Measurements from ENCODE around the gene DLG5. TPM values are rescaled to one million over a fixed set of nuclear protein-coding genes. Genes with fewer than 3 reads are reported as not detected.

Gene DLG5
- total and polyA plus RNA-seq, 2 experiments from 2014 or later = 15.5 to 29.3 TPM

DNA sequence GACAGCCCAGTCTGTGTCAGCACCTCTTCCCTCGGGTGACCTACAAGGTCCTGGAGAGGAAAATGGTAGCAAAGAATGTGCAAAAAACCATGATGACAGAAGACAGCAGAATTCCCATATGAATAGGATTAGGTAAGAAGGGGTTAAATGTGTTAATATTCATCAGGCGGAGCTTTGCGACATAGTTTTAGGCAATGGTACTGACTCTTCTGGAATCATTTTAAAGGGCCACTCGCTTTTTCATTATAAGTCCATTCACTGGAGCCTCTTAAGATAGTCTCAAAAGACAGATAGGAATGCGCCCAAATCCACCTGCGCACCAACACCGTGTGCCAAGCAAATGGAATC lies 38.2 kb downstream of the DLG5 start:
- Histone ChIP-seq H3K9me2 (replicated peaks; ENCODE audit: insufficient read depth) (no peaks in the 10 kb centered on the region), H3K4me3 (no peak overlapping the region), H3K4me2 (peak overlapping the region; percentile 64), H2AFZ (no peak overlapping the region), H3K27me3 (no peaks in the 10 kb centered on the region), H3K4me1 (ENCODE audit: insufficient read depth) (peaks cover 43% of the 10 kb centered on the region), H3K9me3 (ENCODE audit: low read depth) (no peaks in the 10 kb centered on the region), H3K36me3 (replicated peaks; ENCODE audit: insufficient read depth, low read depth) (no peaks in the 10 kb centered on the region), H3K27ac (peak overlapping the region; percentile 89), H3K79me2 (peaks cover 86% of the 10 kb centered on the region), H4K20me1 (ENCODE audit: insufficient read depth, poor library complexity, severe bottlenecking) (peaks cover 76% of the 10 kb centered on the region)
- 59% methylated on average over 7 of the region's 7 CpGs for WGBS (ENCODE audit: low lambda C conversion rate, missing lambda C conversion rate)
- no peak for DNase-seq (ENCODE audit: low spot score)
- TF ChIP-seq EZH2 (IDR thresholded peaks at IDR 0.05; ENCODE audit: borderline replicate concordance) (no peak), EZH2phosphoT487 (IDR thresholded peaks at IDR 0.05; ENCODE audit: low read depth, severe bottlenecking, unreplicated experiment) (no peak)
- TF ChIP-seq, protein P1, sequence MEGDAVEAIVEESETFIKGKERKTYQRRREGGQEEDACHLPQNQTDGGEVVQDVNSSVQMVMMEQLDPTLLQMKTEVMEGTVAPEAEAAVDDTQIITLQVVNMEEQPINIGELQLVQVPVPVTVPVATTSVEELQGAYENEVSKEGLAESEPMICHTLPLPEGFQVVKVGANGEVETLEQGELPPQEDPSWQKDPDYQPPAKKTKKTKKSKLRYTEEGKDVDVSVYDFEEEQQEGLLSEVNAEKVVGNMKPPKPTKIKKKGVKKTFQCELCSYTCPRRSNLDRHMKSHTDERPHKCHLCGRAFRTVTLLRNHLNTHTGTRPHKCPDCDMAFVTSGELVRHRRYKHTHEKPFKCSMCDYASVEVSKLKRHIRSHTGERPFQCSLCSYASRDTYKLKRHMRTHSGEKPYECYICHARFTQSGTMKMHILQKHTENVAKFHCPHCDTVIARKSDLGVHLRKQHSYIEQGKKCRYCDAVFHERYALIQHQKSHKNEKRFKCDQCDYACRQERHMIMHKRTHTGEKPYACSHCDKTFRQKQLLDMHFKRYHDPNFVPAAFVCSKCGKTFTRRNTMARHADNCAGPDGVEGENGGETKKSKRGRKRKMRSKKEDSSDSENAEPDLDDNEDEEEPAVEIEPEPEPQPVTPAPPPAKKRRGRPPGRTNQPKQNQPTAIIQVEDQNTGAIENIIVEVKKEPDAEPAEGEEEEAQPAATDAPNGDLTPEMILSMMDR (IDR thresholded peaks at IDR 0.05; ENCODE audit: poor library complexity) = no peak

DNA sequence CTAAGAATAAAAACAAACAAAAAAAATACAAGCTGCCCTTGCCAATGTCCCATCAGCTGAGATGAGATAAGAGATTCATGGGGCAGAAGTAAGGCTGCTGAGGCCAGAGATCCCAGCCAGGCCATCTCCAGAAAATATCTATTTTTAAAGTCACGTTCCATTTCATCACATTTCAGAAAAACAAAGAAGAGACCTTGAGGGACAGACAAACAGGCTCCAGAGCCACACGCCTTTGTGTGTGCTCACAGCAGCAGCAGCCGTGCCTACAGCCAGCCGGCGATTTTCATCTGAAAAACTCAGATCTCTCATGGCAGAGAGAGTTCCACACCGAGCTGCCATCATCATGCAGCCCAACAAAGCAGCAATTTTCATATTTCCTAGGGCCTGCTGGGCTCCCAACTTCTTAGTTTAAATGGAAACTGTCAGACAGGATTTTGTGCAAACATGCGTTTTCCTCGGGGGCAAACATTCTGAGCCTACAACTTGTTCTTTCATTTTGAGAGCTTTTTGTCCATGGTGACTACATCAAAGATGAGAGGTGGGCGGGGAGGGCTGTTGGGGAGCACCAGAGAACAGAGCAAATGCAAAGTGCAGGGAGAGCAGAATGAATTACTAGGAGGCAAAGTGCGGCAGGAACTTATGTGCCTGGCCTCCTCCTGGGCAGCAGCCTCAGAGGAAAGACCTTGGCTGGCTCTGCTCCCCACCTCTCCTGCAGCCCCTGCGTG lies 38.8 kb downstream of the DLG5 start:
- no peak overlapping the region for H3K4me3 ChIP-seq

DNA sequence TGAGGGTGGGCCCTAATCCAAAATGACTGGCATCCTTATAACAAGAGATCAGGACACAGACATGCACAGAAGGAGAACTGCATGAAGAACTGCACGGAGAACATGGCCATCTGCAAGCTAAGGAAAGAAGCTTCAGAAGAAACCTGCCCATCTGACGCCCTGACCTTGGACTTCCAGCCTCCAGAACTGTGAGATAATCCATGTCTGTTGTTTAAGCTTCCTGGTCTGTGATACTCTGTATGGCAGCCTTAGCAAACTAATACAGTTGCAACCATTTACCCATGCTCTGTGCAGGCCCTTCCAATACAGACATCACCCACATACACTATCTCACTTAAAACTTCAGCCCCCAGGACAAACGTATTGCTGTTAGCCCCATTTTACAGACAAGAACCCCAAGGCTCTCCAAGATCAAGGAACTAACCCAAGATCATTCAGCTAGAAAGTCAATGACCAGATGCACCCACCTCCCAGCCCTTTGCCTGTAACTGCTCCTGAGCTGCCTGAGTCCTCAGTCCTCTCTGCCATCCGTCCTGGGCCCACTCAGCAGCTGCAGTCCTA lies 39.7 kb downstream of the DLG5 start:
- no peaks in the 10 kb centered on the region for H3K9me3 ChIP-seq (ENCODE audit: low read depth)
- DNase-seq (ENCODE audit: low spot score) = no peak
- H3K27ac ChIP-seq = peak overlapping the region; percentile 89
- WGBS (ENCODE audit: low lambda C conversion rate, missing lambda C conversion rate) = 87% methylated on average over 4 of the region's 4 CpGs
- H4K20me1 ChIP-seq (ENCODE audit: insufficient read depth, poor library complexity, severe bottlenecking) = peaks cover 69% of the 10 kb centered on the region
- H3K4me1 ChIP-seq (ENCODE audit: insufficient read depth) = peaks cover 39% of the 10 kb centered on the region
- peak overlapping the region; percentile 64 for H3K4me2 ChIP-seq
- H2AFZ ChIP-seq = no peak overlapping the region
- H3K36me3 ChIP-seq (replicated peaks; ENCODE audit: insufficient read depth, low read depth) = no peaks in the 10 kb centered on the region
- no peak overlapping the region for H3K4me3 ChIP-seq
- H3K27me3 ChIP-seq = no peaks in the 10 kb centered on the region
- TF ChIP-seq, protein P1 (IDR thresholded peaks at IDR 0.05; ENCODE audit: poor library complexity) = no peak
- TF ChIP-seq EZH2phosphoT487 (IDR thresholded peaks at IDR 0.05; ENCODE audit: low read depth, severe bottlenecking, unreplicated experiment) (no peak), EZH2 (IDR thresholded peaks at IDR 0.05; ENCODE audit: borderline replicate concordance) (no peak)
- no peaks in the 10 kb centered on the region for H3K9me2 ChIP-seq (replicated peaks; ENCODE audit: insufficient read depth)
- H3K79me2 ChIP-seq = peaks cover 86% of the 10 kb centered on the region

More for the DNA sequence above, 38.8 kb downstream of the DLG5 start:
- 18% methylated on average over 11 of the region's 11 CpGs for WGBS (ENCODE audit: low lambda C conversion rate, missing lambda C conversion rate)
- Histone ChIP-seq H3K27me3 (no peaks in the 10 kb centered on the region), H3K9me2 (replicated peaks; ENCODE audit: insufficient read depth) (no peaks in the 10 kb centered on the region), H3K4me1 (ENCODE audit: insufficient read depth) (peaks cover 43% of the 10 kb centered on the region), H2AFZ (no peak overlapping the region), H3K4me2 (peak overlapping the region; percentile 64), H3K79me2 (peaks cover 86% of the 10 kb centered on the region), H3K27ac (peak overlapping the region; percentile 89), H4K20me1 (ENCODE audit: insufficient read depth, poor library complexity, severe bottlenecking) (peaks cover 75% of the 10 kb centered on the region), H3K36me3 (replicated peaks; ENCODE audit: insufficient read depth, low read depth) (no peaks in the 10 kb centered on the region), H3K9me3 (ENCODE audit: low read depth) (no peaks in the 10 kb centered on the region)
- TF ChIP-seq EZH2phosphoT487 (IDR thresholded peaks at IDR 0.05; ENCODE audit: low read depth, severe bottlenecking, unreplicated experiment) (no peak), EZH2 (IDR thresholded peaks at IDR 0.05; ENCODE audit: borderline replicate concordance) (no peak)
- TF ChIP-seq, protein P1 (IDR thresholded peaks at IDR 0.05; ENCODE audit: poor library complexity) = no peak
- DNase-seq (ENCODE audit: low spot score) = peak; percentile 41
